HG03175 (cell line): ENCODE results near the gene HOXB1.

Source experiments
- ATAC-seq: cut with Tn5 transposase; IDR thresholded peaks from one replicate; pipeline ENCODE4 v1.9.1; 2021; ENCODE audit warnings: mild to moderate bottlenecking, moderate library complexity; ENCODE audit not compliant: unreplicated experiment

Gene HOXB1

DNA sequence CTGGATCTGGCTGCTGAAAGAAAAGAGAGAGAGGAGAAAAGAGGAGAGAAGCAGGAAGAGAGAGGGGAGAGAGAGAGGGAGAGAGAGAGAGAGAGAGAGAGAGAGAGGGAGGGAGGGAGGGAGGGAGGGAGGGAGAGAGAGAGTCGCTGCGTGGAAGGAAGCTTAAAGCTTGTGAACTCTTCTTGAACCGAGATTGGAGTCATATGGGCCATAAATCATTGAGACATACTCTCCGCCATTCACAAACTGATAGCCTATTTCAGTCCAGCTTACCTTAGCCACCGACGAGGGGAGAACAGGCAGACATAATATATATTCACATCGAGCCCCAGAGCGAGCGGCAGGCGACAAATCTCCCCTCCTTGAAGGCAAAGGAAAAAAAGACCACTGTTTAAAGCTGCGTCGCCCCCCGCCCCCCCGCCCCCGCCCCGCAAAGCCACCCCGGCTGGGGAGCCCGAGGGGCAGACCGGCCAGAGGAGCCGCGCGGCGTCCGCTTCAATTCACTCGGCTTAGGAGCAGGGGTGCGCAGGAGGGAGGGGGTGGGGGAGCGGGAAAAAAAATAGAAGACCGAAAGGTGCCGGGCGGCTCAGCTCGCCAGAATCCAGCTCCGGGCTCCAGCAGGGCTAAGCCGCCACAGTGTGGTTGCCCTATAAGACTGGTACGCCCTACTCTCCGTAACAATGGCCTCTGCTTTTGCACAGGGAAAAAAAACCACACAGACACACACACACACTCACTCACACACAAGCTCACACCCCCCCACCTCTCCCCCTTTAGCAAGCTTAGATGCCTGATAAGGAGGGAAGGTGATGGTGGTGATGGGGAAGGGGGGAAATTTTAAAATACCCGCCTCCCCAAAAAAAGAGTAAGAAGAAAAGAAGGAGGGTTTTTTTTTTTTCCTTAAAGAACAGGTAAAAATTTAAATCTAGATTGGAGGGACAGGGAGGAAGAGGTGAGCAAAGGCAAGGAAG lies 24.7 kb upstream of the HOXB1 start:
- no peak for ATAC-seq

DNA sequence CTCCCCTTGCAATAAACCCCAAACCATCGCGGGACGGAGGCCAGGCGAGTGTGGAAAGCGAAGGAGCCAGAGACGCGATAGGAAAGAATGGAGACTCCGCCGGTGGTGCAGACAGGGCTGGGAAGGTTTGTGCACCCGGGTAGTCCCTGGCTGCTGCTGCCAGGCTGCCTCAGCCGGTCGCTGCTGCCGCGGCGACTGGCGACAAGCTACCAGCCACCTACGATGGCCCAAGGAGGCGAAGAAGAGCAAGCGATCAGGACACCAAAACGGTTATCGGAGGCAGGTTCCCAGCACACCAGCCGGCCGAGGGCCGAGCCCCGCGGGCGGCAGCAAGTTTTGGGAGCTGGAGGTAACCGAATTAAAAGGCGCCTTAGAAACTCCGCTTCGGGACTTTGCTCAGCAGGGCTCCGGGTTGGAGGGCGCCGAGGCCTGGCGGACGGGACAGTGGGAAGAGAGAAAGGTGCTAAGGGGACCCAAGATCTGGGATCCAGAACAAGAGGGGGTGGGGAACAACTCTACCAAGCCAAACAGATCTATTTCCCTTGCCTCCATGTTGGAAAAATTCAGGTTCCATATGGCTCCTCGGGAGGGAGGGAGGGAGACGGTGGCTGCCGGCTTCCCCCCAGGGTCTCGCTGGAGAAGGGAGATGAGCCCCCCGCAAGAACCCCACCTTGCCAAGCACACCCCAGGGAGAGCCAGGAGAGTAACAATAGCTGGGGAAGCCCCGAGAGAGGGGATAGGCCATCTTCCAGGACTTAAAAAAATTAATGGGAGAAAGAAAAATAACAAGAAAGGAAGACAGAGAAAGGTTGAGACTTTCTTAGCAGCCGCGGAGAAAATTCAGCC lies 23.8 kb upstream of the HOXB1 start:
- no peak for ATAC-seq

- ATAC-seq = no peak
Observed at GRCh38 chr17:48553826-48554225, 23.0 kb upstream of the HOXB1 start.

GRCh38 chr17:48553190-48553547 lies 22.4 kb upstream of the HOXB1 start:
- ATAC-seq = no peak

- no peak for ATAC-seq
Observed at GRCh38 chr17:48552466-48553189, 21.8 kb upstream of the HOXB1 start.

DNA sequence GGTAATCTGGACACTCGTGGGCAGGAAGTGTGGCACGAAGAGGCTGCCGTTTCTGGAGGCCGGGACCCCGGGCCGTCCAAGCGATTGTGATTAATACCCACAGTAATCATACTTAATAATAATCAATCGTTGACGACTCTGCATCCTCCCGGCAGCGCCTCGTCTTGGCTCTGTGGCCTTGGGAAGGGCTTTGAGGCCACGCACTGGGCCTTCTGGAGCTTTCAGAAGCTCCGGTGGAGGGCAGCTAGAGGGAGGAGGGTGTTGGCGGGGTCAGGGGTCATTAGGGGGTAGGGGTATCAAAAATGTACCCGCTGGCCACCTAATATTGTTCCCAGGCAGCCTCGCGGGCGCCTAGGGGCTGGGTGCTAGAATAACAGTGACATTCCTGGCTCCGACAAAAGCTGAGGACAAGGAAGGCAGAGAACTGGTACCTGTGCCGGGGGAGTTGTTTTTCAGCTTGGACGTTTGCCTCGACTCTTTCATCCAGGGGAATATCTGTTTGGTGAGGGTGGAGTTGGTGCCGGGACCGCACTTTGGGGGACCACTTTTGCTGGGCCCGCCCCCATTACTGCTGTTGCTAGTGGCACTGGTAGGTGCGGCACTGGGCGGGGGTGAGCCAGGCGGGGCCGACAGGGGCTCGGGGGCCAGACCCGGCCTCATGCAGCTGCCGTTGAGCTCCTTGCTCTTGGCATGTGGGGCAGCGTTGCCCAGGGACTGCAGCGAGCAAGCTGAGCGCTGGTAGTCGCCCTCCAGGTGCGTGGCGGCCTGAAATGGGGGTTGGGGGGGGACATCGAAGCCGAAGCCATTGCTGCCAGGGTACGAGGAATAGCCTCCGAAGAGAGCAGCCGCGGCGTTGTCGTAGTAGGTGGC lies 21.0 kb upstream of the HOXB1 start:
- no peak for ATAC-seq

GRCh38 chr17:48551214-48551555 lies 20.4 kb upstream of the HOXB1 start:
- no peak for ATAC-seq

- ATAC-seq = no peak
Observed at GRCh38 chr17:48550502-48551213, 19.8 kb upstream of the HOXB1 start.

DNA sequence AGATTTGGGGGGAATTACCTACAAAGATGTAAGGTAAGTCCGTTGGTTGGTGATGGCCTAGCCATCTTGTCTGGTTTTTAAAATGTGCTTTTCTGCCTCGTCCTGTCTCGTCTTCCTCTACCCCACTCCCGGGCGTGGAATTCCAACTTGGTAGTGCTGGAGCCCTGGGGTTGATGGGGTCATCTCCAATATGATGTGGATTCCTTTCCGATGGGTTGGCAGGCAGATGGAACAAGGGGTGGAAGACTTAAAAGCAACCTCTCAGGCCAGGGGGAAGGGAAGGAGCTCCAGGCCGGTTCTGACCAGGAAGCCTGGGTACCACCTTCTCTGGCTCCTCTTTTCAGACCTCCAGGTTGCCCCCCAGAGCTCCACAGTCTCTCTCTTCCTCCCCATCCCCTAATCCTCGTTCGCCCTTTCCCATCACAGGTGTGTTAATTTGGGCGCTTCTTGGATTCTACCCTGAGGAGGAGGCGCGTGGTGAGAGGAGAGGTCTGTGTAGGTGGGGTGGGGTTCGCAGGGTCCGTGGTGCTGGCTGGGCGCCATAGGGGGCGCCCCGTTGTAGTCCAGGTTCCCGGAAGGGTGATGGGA lies 19.2 kb upstream of the HOXB1 start:
- no peak for ATAC-seq

- ATAC-seq = no peak
Observed at GRCh38 chr17:48549281-48549630, 18.4 kb upstream of the HOXB1 start.

GRCh38 chr17:48548523-48549280 lies 17.9 kb upstream of the HOXB1 start:
- no peak for ATAC-seq

GRCh38 chr17:48547808-48548522 lies 17.2 kb upstream of the HOXB1 start:
- no peak for ATAC-seq

DNA sequence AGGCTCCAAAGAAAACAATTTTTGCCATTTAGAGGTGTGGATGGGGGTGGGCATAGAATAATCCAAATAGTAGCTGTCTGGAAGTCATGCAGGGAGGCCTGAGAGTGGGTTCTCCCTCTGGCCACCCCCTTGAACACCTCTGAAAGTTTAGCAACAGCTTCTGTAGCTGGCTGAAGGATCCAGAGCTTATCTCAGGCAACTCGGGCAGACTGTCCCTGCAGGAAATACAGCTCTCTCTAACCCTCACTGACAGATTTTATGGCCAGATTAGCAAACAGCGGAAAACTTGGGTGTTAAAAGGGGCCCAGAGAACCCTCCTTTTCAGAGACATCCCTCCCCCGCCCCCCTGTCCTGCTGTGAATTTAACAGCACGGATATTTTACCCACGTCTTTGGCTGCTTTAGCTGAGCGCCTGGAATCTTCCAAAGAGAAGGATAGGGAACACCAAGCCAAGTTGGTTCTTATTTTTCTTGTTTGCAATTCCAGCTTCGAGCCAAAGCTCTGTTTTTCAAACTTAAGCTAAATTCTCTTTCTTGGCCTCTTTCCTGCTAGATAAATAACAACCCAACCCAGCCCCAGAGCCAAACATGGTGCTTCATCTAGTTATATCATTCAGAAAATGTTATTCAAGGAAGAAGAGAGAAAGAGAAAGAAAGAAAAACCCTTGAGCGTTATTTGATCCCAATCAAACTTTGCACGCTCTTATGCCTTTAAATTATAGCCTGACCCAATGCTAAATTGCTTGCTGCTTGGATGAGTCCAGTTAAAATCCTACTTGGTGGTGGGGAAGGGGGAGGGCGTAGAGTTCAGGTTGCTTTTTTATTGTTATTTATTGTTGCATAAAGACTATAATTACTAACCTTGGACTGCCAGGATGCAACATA lies 16.4 kb upstream of the HOXB1 start:
- no peak for ATAC-seq

GRCh38 chr17:48546137-48546923 lies 15.5 kb upstream of the HOXB1 start:
- no peak for ATAC-seq

DNA sequence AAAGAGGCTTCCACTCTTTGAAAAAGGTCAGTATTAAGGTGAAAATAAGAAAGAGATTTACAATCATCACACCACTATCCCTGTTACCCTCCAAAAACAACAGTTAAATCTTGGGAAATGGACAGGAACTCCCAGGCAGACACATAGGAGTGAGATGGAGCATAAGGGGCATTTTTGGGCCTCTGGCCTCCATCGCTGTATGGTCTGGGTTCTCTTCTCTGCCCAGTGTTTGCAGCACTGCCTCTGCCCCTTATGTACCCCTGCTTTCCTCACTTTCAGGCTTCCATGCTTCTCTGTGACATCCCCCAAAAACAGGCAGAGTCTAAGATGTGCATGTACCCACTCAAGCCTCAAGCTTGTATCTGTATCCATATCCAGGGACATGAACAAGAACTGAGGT lies 14.7 kb upstream of the HOXB1 start:
- ATAC-seq = no peak

GRCh38 chr17:48545022-48545375 lies 14.2 kb upstream of the HOXB1 start, which contains the start of gene HOXB2:
Gene HOXB2, minus strand, starts transcription at chr17:48545109. Its CDS starts 198 bp downstream, at chr17:48544911.
- ATAC-seq = no peak
